Measurements from ENCODE around the gene FBXW11. TPM values are rescaled to one million over a fixed set of nuclear protein-coding genes. Genes with fewer than 3 reads are reported as not detected.

The FBXW11 gene
- total RNA-seq, 1 experiment from 2014 or later = 85.3 TPM

DNA sequence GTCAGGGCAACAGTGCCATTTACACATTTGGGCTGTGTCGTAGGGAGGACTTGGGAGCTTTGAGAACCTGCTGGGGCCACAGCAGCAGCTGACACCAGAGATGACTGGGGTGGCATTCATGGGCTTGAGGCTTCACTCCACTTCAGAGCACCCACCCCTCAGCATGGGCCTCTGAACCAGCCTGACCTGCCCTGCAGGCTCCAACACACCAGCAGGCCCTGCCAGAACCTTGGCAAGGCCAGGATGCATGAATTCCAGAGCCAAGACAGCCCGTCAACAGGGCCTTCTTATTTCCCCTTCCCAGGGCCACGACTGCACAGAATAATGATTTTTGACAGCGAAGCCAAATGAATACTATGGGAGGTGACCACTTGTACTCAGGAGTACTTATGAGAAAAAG lies 143.8 kb downstream of the FBXW11 start:
- Histone ChIP-seq H3K27me3 (ENCODE audit: insufficient read depth, low read length) (no peaks in the 10 kb centered on the region), H3K4me2 (ENCODE audit: insufficient read depth, insufficient read length, low read length) (no peak overlapping the region), H3K9me3 (ENCODE audit: control insufficient read depth, low read depth, low read length) (no peaks in the 10 kb centered on the region), H3T11ph (ENCODE audit: low read length) (no peak overlapping the region), H2BK20ac (ENCODE audit: low read depth, low read length, poor library complexity, severe bottlenecking) (no peak overlapping the region), H4K91ac (ENCODE audit: insufficient read length, low read depth, low read length) (no peak overlapping the region), H4K20me1 (ENCODE audit: control insufficient read depth, insufficient read depth, insufficient read length) (no peaks in the 10 kb centered on the region), H3K4me1 (ENCODE audit: insufficient read depth, low read length) (no peaks in the 10 kb centered on the region), H3K23ac (ENCODE audit: insufficient read length, low read depth, low read length) (no peak overlapping the region), H2AFZ (ENCODE audit: low read length) (no peak overlapping the region), H3K79me2 (ENCODE audit: insufficient read depth, low read length) (no peaks in the 10 kb centered on the region), H3K27ac (ENCODE audit: insufficient read length, low read depth, low read length) (no peak overlapping the region), H2BK12ac (ENCODE audit: insufficient read length, low read depth, low read length) (no peak overlapping the region), H3K23me2 (ENCODE audit: insufficient read length, low read depth, low read length, poor library complexity, severe bottlenecking) (no peaks in the 10 kb centered on the region), H2BK15ac (ENCODE audit: low read depth, low read length) (no peak overlapping the region), H2AK5ac (ENCODE audit: insufficient read length, low read length) (no peak overlapping the region), H4K8ac (replicated peaks; ENCODE audit: insufficient read length, low read depth, low read length) (no peak overlapping the region), H3K56ac (ENCODE audit: insufficient read length, low read depth, low read length) (no peak overlapping the region), H2BK5ac (ENCODE audit: insufficient read length, low read length) (no peak overlapping the region), H2BK120ac (ENCODE audit: low read depth, low read length, poor library complexity, severe bottlenecking) (no peak overlapping the region), H3K18ac (ENCODE audit: insufficient read length, low read depth, low read length) (no peak overlapping the region), H3K79me1 (ENCODE audit: insufficient read depth, low read depth, low read length, poor library complexity, severe bottlenecking) (no peaks in the 10 kb centered on the region), H3K9ac (ENCODE audit: extremely low read depth, insufficient read length, low read length) (no peak overlapping the region), H3K14ac (ENCODE audit: insufficient read depth, low read length) (no peak overlapping the region), H4K5ac (ENCODE audit: insufficient read length, low read depth, low read length) (no peak overlapping the region), H3K4ac (ENCODE audit: low read depth, low read length) (no peak overlapping the region)
- Mint-ChIP-seq H3K27ac (no peak overlapping the region), H3K4me1 (peaks cover 7 to 8% of the 10 kb centered on the region in 2 experiments), H3K4me3 (no peak overlapping the region), H3K27me3 (ENCODE audit: low read depth) (no peaks in the 10 kb centered on the region), H3K36me3 (ENCODE audit: insufficient read depth in 1 of 3, low read depth in 3 of 3) (peaks cover 2 to 44% (median 16%) of the 10 kb centered on the region in 3 experiments; a peak in 5 of 7 replicates), H3K9me3 (no peaks in the 10 kb centered on the region)
- no peak for TF ChIP-seq CTCF (conservative IDR thresholded peaks at IDR 0.05)
- WGBS (ENCODE audit: extremely low coverage, insufficient read length, low lambda C conversion rate) = no CpG with 5 or more reads among the region's 4 CpGs
- DNase-seq = no peak
